Ishikawa (cell line): ENCODE results near the gene TOP2B.

ENCODE experiments used
- CEBPB ChIP-seq: IDR thresholded peaks from 2 replicates; pipeline ENCODE4 v1.6.1; 2012
- CREB1 ChIP-seq: IDR thresholded peaks from 2 replicates; pipeline ENCODE4 v1.6.1; 2012; ENCODE audit warnings: low read depth
- EGR1 ChIP-seq: IDR thresholded peaks from 2 replicates; pipeline ENCODE4 v1.6.1; 2012
- EP300 ChIP-seq: IDR thresholded peaks from 2 replicates; pipeline ENCODE4 v1.6.1; 2012; ENCODE audit warnings: borderline replicate concordance
- FOXM1 ChIP-seq: IDR thresholded peaks from 2 replicates; pipeline ENCODE4 v1.6.1; 2012; ENCODE audit warnings: low read depth, borderline replicate concordance
- MAX ChIP-seq: IDR thresholded peaks from 2 replicates; pipeline ENCODE4 v1.6.1; 2012
- NFIC ChIP-seq: IDR thresholded peaks from 2 replicates; pipeline ENCODE4 v1.6.1; 2012
- RAD21 ChIP-seq: IDR thresholded peaks from 2 replicates; pipeline ENCODE4 v1.6.1; 2012; ENCODE audit warnings: low read depth
- REST ChIP-seq: IDR thresholded peaks from 2 replicates; pipeline ENCODE4 v1.6.1; 2012; ENCODE audit warnings: low read depth, mild to moderate bottlenecking
- TAF1 ChIP-seq: IDR thresholded peaks from 2 replicates; pipeline ENCODE4 v1.6.1; 2012; ENCODE audit warnings: low read depth, mild to moderate bottlenecking
- TCF12 ChIP-seq: IDR thresholded peaks from 2 replicates; pipeline ENCODE4 v1.6.1; 2012; ENCODE audit warnings: low read depth
- TEAD4 ChIP-seq: IDR thresholded peaks from 2 replicates; pipeline ENCODE4 v1.6.1; 2012
- YY1 ChIP-seq: IDR thresholded peaks from 2 replicates; pipeline ENCODE4 v1.6.1; 2012; ENCODE audit warnings: low read depth
- ZBTB7A ChIP-seq: IDR thresholded peaks from 2 replicates; pipeline ENCODE4 v1.6.1; 2012; ENCODE audit warnings: low read depth
- TF ChIP-seq, protein P1 (sequence below): IDR thresholded peaks from 2 replicates; pipeline ENCODE4 v1.6.1; 2012

The TOP2B gene

GRCh38 chr3:25664812-25665314, at the start of gene TOP2B:
Gene TOP2B, minus strand, starts transcription at chr3:25664907. Its CDS starts 610 bp downstream, at chr3:25664297.
- TF ChIP-seq EGR1 (peak; percentile 66), RAD21 (no peak), YY1 (peak; percentile 79), CREB1 (peak; percentile 96), REST (no peak), MAX (0 out of 2 replicates have a peak, but pooled peaks have one; percentile 53), TAF1 (peak; percentile 48), TCF12 (no peak), EP300 (no peak; the same call in 1 of the 2 replicates), TEAD4 (peak; percentile 34), ZBTB7A (no peak)
- TF ChIP-seq, protein P1, sequence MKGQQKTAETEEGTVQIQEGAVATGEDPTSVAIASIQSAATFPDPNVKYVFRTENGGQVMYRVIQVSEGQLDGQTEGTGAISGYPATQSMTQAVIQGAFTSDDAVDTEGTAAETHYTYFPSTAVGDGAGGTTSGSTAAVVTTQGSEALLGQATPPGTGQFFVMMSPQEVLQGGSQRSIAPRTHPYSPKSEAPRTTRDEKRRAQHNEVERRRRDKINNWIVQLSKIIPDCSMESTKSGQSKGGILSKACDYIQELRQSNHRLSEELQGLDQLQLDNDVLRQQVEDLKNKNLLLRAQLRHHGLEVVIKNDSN: no peak

DNA sequence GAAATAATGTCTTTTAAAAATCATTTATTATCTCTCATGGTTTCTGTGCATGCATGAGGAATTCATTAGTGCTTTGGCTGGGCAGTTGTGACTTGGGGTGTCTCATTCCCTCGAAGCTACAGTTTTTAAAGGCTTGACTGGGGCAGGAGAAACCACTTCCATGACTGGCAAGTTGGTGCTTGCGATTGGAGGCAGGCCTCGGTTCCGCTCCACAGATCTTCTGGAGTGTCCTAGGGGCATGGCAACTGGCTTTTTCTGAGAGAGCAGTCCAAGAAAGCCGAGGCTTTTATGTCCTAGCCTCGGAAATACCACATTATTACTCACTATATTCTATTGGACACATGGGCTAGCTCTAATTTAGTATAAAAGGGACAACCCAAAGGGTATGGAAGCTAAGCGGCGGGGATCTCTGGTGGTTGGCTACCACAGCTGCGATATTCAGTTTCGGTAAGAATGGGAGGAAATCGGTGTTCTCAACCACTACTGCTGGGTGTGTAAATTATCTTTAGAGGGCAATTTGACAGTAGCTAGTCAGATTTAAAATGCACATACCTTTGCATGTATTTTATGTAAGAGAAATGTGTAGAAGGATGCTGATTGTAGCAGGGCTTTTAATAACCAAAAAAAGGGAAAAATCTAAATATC, 48.8 kb upstream of the TOP2B start:
- no peak for TF ChIP-seq FOXM1
- no peak for TF ChIP-seq NFIC
- no peak for TF ChIP-seq REST
- TF ChIP-seq, protein P1: no peak
- TF ChIP-seq MAX: no peak
- no peak for TF ChIP-seq RAD21
- no peak for TF ChIP-seq CEBPB

- TF ChIP-seq NFIC (no peak), CREB1 (no peak), ZBTB7A (no peak), FOXM1 (no peak), TCF12 (no peak)
- TF ChIP-seq, protein P1: no peak
Measured at GRCh38 chr3:25711090-25711489, 46.4 kb upstream of the TOP2B start.

GRCh38 chr3:25708036-25708435, 43.3 kb upstream of the TOP2B start:
- TF ChIP-seq EP300: no peak
- no peak for TF ChIP-seq REST
- TF ChIP-seq NFIC: no peak
- no peak for TF ChIP-seq YY1
- no peak for TF ChIP-seq TAF1
- TF ChIP-seq EGR1: no peak
- TF ChIP-seq TEAD4: no peak
- no peak for TF ChIP-seq FOXM1
- TF ChIP-seq RAD21: no peak
- TF ChIP-seq CEBPB: no peak
- no peak for TF ChIP-seq TCF12
- TF ChIP-seq, protein P1: no peak
- no peak for TF ChIP-seq MAX
- no peak for TF ChIP-seq ZBTB7A
- TF ChIP-seq CREB1: no peak
